IMR-90 (cell line): ENCODE results near the gene MIA2. TPM values are rescaled to one million over a fixed set of nuclear protein-coding genes. Genes with fewer than 3 reads are reported as not detected.

Source experiments
- ATAC-seq: fragments of 200-7000 bp; cut with Tn5 transposase; 2 replicates; pipeline ENCODE4 v1.9.1; 2020; ENCODE audit warnings: low read depth, mild to moderate bottlenecking, moderate library complexity
- BruUV-seq: library from RNA; stranded (reverse); fragments of 400-500 nt; replicated peaks from 2 replicates; lab custom pipeline; 2021; lab: Mats Ljungman, UMichigan
- CTCF ChIA-PET: fragments of 300-600 bp; formaldehyde crosslinking; extraction: SDS; loops from one replicate; lab custom pipeline; 2021; ENCODE audit warnings: antibody characterized with exemption; lab: Yijun Ruan, JAX
- POLR2A ChIA-PET: fragments of 300-600 bp; sonication (Branson Sonifier 250); formaldehyde crosslinking; loops from one replicate; lab custom pipeline; 2022; ENCODE audit warnings: antibody characterized with exemption; ENCODE audit not compliant: unreplicated experiment; lab: Charles Lee
- DNase-seq: peaks from one replicate; pipeline ENCODE4 v3.0.0; 2013
- H2AFZ ChIP-seq: replicated peaks from 2 replicates; pipeline ENCODE3; 2013; ENCODE audit warnings: low read length, mild to moderate bottlenecking; ENCODE audit not compliant: poor library complexity
- H2AK5ac ChIP-seq: 2 replicates; pipeline ENCODE4 v1.6.1; 2013; ENCODE audit warnings: low read depth, low read length, inconsistent platforms
- H2AK9ac ChIP-seq: replicated peaks from 2 replicates; pipeline ENCODE3; 2013; ENCODE audit warnings: mild to moderate bottlenecking, low read depth, low read length, moderate library complexity; ENCODE audit not compliant: poor library complexity
- H2BK120ac ChIP-seq: 2 replicates; pipeline ENCODE4 v1.6.1; 2013; ENCODE audit warnings: low read depth, low read length, inconsistent platforms
- H2BK15ac ChIP-seq: 3 replicates; pipeline ENCODE4 v1.6.1; 2013; ENCODE audit warnings: low read depth, low read length, inconsistent platforms
- H2BK20ac ChIP-seq: 2 replicates; pipeline ENCODE4 v1.6.1; 2013; ENCODE audit warnings: low read depth, mild to moderate bottlenecking, inconsistent platforms, low read length, moderate library complexity
- H2BK5ac ChIP-seq: 2 replicates; pipeline ENCODE4 v1.6.1; 2013; ENCODE audit warnings: mild to moderate bottlenecking, low read depth, low read length, inconsistent platforms; ENCODE audit not compliant: poor library complexity, severe bottlenecking
- H3K14ac ChIP-seq: replicated peaks from 2 replicates; pipeline ENCODE4 v1.6.1; 2013; ENCODE audit warnings: low read depth, low read length, inconsistent platforms
- H3K18ac ChIP-seq: 2 replicates; pipeline ENCODE4 v1.6.1; 2013; ENCODE audit warnings: low read depth, low read length, control low read depth
- H3K23ac ChIP-seq: 2 replicates; pipeline ENCODE4 v1.6.1; 2013; ENCODE audit warnings: low read depth, low read length, inconsistent platforms
- H3K27ac ChIP-seq: 2 replicates; pipeline ENCODE4 v1.5.1; 2013; ENCODE audit warnings: mild to moderate bottlenecking, control low read depth, low read length; ENCODE audit not compliant: insufficient read depth
- H3K27me3 ChIP-seq: 2 replicates; pipeline ENCODE4 v1.6.1; 2013; ENCODE audit warnings: low read length; ENCODE audit not compliant: control insufficient read depth, insufficient read depth
- H3K36me3 ChIP-seq: 2 replicates; pipeline ENCODE4 v1.6.1; 2013; ENCODE audit warnings: low read length, mixed read lengths; ENCODE audit not compliant: control insufficient read depth, insufficient read depth
- H3K4ac ChIP-seq: 2 replicates; pipeline ENCODE4 v1.6.1; 2013; ENCODE audit warnings: low read depth, low read length, inconsistent platforms
- H3K4me1 ChIP-seq: 2 replicates; pipeline ENCODE4 v1.6.1; 2013; ENCODE audit warnings: low read length, mixed read lengths; ENCODE audit not compliant: control insufficient read depth, insufficient read depth
- H3K4me2 ChIP-seq: 2 replicates; pipeline ENCODE4 v1.6.1; 2013; ENCODE audit warnings: low read depth, mild to moderate bottlenecking, control low read depth, low read length, moderate library complexity
- H3K4me3 ChIP-seq: 2 replicates; pipeline ENCODE4 v1.5.1; 2013; ENCODE audit warnings: low read depth, mild to moderate bottlenecking, control low read depth, low read length, moderate library complexity; ENCODE audit not compliant: insufficient read depth
- H3K56ac ChIP-seq: 2 replicates; pipeline ENCODE4 v1.6.1; 2013; ENCODE audit warnings: low read length, inconsistent platforms; ENCODE audit not compliant: insufficient read depth; ENCODE audit errors: extremely low read depth
- H3K79me1 ChIP-seq, 2 experiments: 2 replicates each; pipeline ENCODE4 v1.6.1; 2013; ENCODE audit warnings: low read length in 2 of 2, inconsistent platforms in 1 of 2, low read depth in 1 of 2
- H3K9ac ChIP-seq: 2 replicates; pipeline ENCODE4 v1.6.1; 2013; ENCODE audit warnings: low read depth, low read length, control low read depth
- H3K9me1 ChIP-seq: 2 replicates; pipeline ENCODE4 v1.6.1; 2013; ENCODE audit warnings: low read length, inconsistent platforms; ENCODE audit not compliant: insufficient read depth
- H3K9me3 ChIP-seq: 2 replicates; pipeline ENCODE4 v1.6.1; 2013; ENCODE audit warnings: low read length; ENCODE audit not compliant: control insufficient read depth, insufficient read depth
- H4K20me1 ChIP-seq: 2 replicates; pipeline ENCODE4 v1.6.1; 2013; ENCODE audit warnings: low read length, inconsistent platforms; ENCODE audit not compliant: insufficient read depth
- H4K5ac ChIP-seq: 2 replicates; pipeline ENCODE4 v1.6.1; 2013; ENCODE audit warnings: mild to moderate bottlenecking, low read depth, low read length, control low read depth
- H4K8ac ChIP-seq, 2 experiments: 2 replicates each; pipeline ENCODE4 v1.6.1; 2013; ENCODE audit warnings: low read depth in 2 of 2, low read length in 2 of 2, control low read depth in 1 of 2, inconsistent platforms in 1 of 2
- H4K91ac ChIP-seq: 2 replicates; pipeline ENCODE4 v1.6.1; 2013; ENCODE audit warnings: low read depth, low read length, inconsistent platforms; ENCODE audit not compliant: insufficient read depth
- MAZ ChIP-seq: IDR thresholded peaks from 2 replicates; pipeline ENCODE4 v1.6.1; 2012; ENCODE audit warnings: low read depth, mild to moderate bottlenecking, low read length, improper control_type of control experiment, moderate library complexity, borderline replicate concordance
- RCOR1 ChIP-seq: IDR thresholded peaks from 2 replicates; pipeline ENCODE4 v1.6.1; 2012; ENCODE audit warnings: mild to moderate bottlenecking, low read length, improper control_type of control experiment; ENCODE audit not compliant: insufficient replicate concordance
- WGBS, 2 experiments: methylation state at CpG; one replicate each; pipeline versions ENCODE4 v1.1.5 to v1.1.7; 2013; ENCODE audit warnings: missing lambda C conversion rate in 2 of 2; ENCODE audit not compliant: insufficient read length in 1 of 2; ENCODE audit errors: extremely low coverage in 2 of 2; 5-methylcytosine and 5-hydroxymethylcytosine counted together
- dilution Hi-C: fragments of 300-500 bp; cut with HindIII; formaldehyde crosslinking; loops from one replicate; pipeline ENCODE4 v1.14.3; 2018; ENCODE audit warnings: low sequenced_read_pairs; ENCODE audit not compliant: unreplicated experiment
- in situ Hi-C: fragments of 300-500 bp; cut with MboI; formaldehyde crosslinking; loops from 3 replicates; pipeline ENCODE4 v1.14.3; 2019; ENCODE audit warnings: low sequenced_read_pairs, inconsistent platforms, mixed read lengths
- intact Hi-C: fragments of 100-400 bp; cut with micrococcal nuclease; formaldehyde crosslinking; loops from 2 replicates; pipeline ENCODE4 v1.10.0; 2022
- polyA plus RNA-seq, 3 experiments: library from polyadenylated mRNA; depleted of rRNA; stranded (reverse); fragments of >200 nt; gene quantifications; 2 replicates each; pipeline ENCODE4 v1.2.3, GENCODE V29; 2012; ENCODE audit warnings: low replicate concordance in 1 of 3
- total RNA-seq: library from RNA; depleted of rRNA; stranded (reverse); fragments of >200 nt; gene quantifications from 2 replicates; pipeline ENCODE4 v1.2.3, GENCODE V29; 2012
- TF ChIP-seq, protein P1 (sequence below): fragments of 150-350 bp; IDR thresholded peaks from 2 replicates; pipeline ENCODE4 v1.6.1; 2017; ENCODE audit warnings: mild to moderate bottlenecking, antibody characterized with exemption, low read length, low read depth

MIA2 gene
- total and polyA plus RNA-seq, 2 of the 4 experiments (the other 2 are of a cell fraction) = 3.9 to 6.8 TPM

DNA sequence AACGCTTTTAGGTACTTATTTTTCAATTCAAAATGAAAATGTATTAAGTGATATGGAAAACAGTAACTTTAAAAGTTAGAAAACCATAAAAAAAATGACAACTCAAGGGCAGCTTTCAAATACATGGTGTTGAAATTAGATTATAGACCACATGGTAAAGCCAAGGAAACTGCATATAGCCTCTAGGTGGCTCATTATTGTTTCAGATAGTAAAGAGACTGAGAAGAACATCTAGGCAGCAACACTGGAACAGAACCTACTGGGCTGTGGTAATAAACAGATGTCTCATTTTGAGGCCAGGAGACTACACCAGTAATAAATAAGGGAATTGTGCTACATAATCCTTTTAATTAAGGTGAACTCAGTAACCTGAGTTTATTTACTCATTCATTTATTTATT, 185.6 kb downstream of the MIA2 start:
- no peak overlapping the region for H3K4me3 ChIP-seq
- CTCF ChIA-PET = interaction anchor here (0.6 kb wide), 1 partner anchor 233 kb away, joined by 4 read pairs; no protein-coding TSS in a partner anchor
- H3K79me1 ChIP-seq = peaks cover 21 to 29% of the 10 kb centered on the region in 2 experiments
- no peak overlapping the region for H3K4me2 ChIP-seq
- H3K14ac ChIP-seq = no peak overlapping the region
- no peak overlapping the region for H3K9ac ChIP-seq
- H2BK15ac ChIP-seq = no peak overlapping the region
- no peak overlapping the region for H4K5ac ChIP-seq
- intact Hi-C loops = no loop called here
- H3K23ac ChIP-seq = no peak overlapping the region
- no peak overlapping the region for H2BK120ac ChIP-seq
- no peak overlapping the region for H3K56ac ChIP-seq
- H3K27me3 ChIP-seq = no peaks in the 10 kb centered on the region
- no peak overlapping the region for H2AK5ac ChIP-seq
- WGBS, 2 experiments = no CpG with 5 or more reads among the region's 1 CpG
- H3K4me1 ChIP-seq = no peaks in the 10 kb centered on the region
- dilution Hi-C loops = no loop called here
- H4K8ac ChIP-seq = no peak overlapping the region
- no peaks in the 10 kb centered on the region; the same call in 1 of the 2 replicates for H4K20me1 ChIP-seq
- H3K18ac ChIP-seq = no peak overlapping the region
- H2AFZ ChIP-seq = no peak overlapping the region
- H2BK20ac ChIP-seq = no peak overlapping the region
- in situ Hi-C loops = no loop called here
- no peak overlapping the region for H3K27ac ChIP-seq
- H3K36me3 ChIP-seq = peaks cover 2% of the 10 kb centered on the region
- no peak overlapping the region for H4K91ac ChIP-seq
- no TSS peak for BruUV-seq
- no peak overlapping the region for H3K4ac ChIP-seq
- TF ChIP-seq RCOR1 (no peak), MAZ (no peak)
- TF ChIP-seq, protein P1, sequence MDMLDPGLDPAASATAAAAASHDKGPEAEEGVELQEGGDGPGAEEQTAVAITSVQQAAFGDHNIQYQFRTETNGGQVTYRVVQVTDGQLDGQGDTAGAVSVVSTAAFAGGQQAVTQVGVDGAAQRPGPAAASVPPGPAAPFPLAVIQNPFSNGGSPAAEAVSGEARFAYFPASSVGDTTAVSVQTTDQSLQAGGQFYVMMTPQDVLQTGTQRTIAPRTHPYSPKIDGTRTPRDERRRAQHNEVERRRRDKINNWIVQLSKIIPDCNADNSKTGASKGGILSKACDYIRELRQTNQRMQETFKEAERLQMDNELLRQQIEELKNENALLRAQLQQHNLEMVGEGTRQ = no peak
- ATAC-seq (no peak), DNase-seq (no peak)
- peaks cover 6% of the 10 kb centered on the region; the same call in 1 of the 2 replicates for H3K9me1 ChIP-seq
- H3K9me3 ChIP-seq = peaks cover 7% of the 10 kb centered on the region
- POLR2A ChIA-PET = no interaction called here
- H2AK9ac ChIP-seq = no peak overlapping the region
- H2BK5ac ChIP-seq = no peak overlapping the region
